Measurements from ENCODE around the gene EXOSC9.

EXOSC9 gene

GRCh38 chr4:121824950-121825349 lies 23.8 kb downstream of the EXOSC9 start:
- no peak for DNase-seq

GRCh38 chr4:121827853-121828252 lies 26.7 kb downstream of the EXOSC9 start:
- DNase-seq, result no peak

- DNase-seq, result no peak
These were observed 28.4 kb downstream of the EXOSC9 start for GRCh38 chr4:121829511-121829910.

- DNase-seq, result no peak
These were observed 37.0 kb downstream of the EXOSC9 start for GRCh38 chr4:121838136-121838535.

GRCh38 chr4:121842862-121843261 lies 41.7 kb downstream of the EXOSC9 start:
- no peak for DNase-seq

GRCh38 chr4:121846662-121847061 lies 45.5 kb downstream of the EXOSC9 start:
- DNase-seq, result no peak

GRCh38 chr4:121851354-121851753 lies 50.2 kb downstream of the EXOSC9 start:
- DNase-seq, result no peak

- no peak for DNase-seq
These were observed 59.0 kb downstream of the EXOSC9 start for GRCh38 chr4:121860121-121860520.

- DNase-seq, result no peak
These were observed 60.3 kb downstream of the EXOSC9 start for GRCh38 chr4:121861426-121861825.

- no peak for DNase-seq
These were observed 62.7 kb downstream of the EXOSC9 start for GRCh38 chr4:121863799-121864198.

Measured in activated naive CD4-positive, alpha-beta T cell treated with Interleukin-2 at 50 U/mL for 16 hours (primary cell).